Occipital lobe (tissue), 2 donors: Measurements from ENCODE around the gene ISM2. TPM values are rescaled to one million over a fixed set of nuclear protein-coding genes. Genes with fewer than 3 reads are reported as not detected.
"Not testable (repeated sequence)": the region's sequence is repeated elsewhere in the genome, so short reads cannot be mapped to it uniquely, and the experiment has no call there.

ENCODE experiments used
- DNase-seq: peaks from one replicate; lab custom pipeline; 2025; lab: John Stamatoyannopoulos, UW
- total RNA-seq: library from RNA; depleted of rRNA; stranded (reverse); fragments of >200 nt; gene quantifications from one replicate; pipeline ENCODE4 v1.2.3, GENCODE V29; 2014

ISM2 gene
- total RNA-seq, result 0.78 TPM

- no peak for DNase-seq
These were observed at the start of gene ISM2 for GRCh38 chr14:77498120-77498979. Gene ISM2, minus strand, starts transcription at chr14:77498816. Its CDS starts 23 bp downstream, at chr14:77498793.

- DNase-seq, result no peak
These were observed 49.0 kb upstream of the ISM2 start for GRCh38 chr14:77547512-77548180.

- DNase-seq, result not testable (repeated sequence)
These were observed 46.6 kb upstream of the ISM2 start for GRCh38 chr14:77545171-77545570.

- no peak for DNase-seq
These were observed 46.0 kb upstream of the ISM2 start for GRCh38 chr14:77544571-77544970.

GRCh38 chr14:77543637-77544334 lies 45.2 kb upstream of the ISM2 start:
- no peak for DNase-seq

- no peak for DNase-seq
These were observed 44.6 kb upstream of the ISM2 start for GRCh38 chr14:77543240-77543551.

GRCh38 chr14:77542421-77543239 lies 44.0 kb upstream of the ISM2 start:
- DNase-seq, result no peak

- no peak for DNase-seq
These were observed 43.3 kb upstream of the ISM2 start for GRCh38 chr14:77541905-77542304.

GRCh38 chr14:77536951-77537350 lies 38.3 kb upstream of the ISM2 start:
- not testable (repeated sequence) for DNase-seq

GRCh38 chr14:77531071-77531470 lies 32.5 kb upstream of the ISM2 start:
- DNase-seq, result no peak

GRCh38 chr14:77529963-77530362 lies 31.3 kb upstream of the ISM2 start:
- DNase-seq, result no peak

GRCh38 chr14:77529213-77529612 lies 30.6 kb upstream of the ISM2 start:
- DNase-seq, result no peak

GRCh38 chr14:77528701-77529100 lies 30.1 kb upstream of the ISM2 start:
- DNase-seq, result not testable (repeated sequence)

- DNase-seq, result no peak
These were observed 27.6 kb upstream of the ISM2 start for GRCh38 chr14:77526266-77526665.

GRCh38 chr14:77524536-77524935 lies 25.9 kb upstream of the ISM2 start:
- DNase-seq, result no peak

GRCh38 chr14:77523109-77523508 lies 24.5 kb upstream of the ISM2 start:
- no peak for DNase-seq

GRCh38 chr14:77520555-77520954 lies 21.9 kb upstream of the ISM2 start:
- no peak for DNase-seq

GRCh38 chr14:77516126-77516525 lies 17.5 kb upstream of the ISM2 start:
- DNase-seq, result no peak

GRCh38 chr14:77511486-77512162 lies 13.0 kb upstream of the ISM2 start:
- DNase-seq, result no peak

GRCh38 chr14:77509366-77509765 lies 10.8 kb upstream of the ISM2 start:
- DNase-seq, result no peak

GRCh38 chr14:77508876-77509275 lies 10.3 kb upstream of the ISM2 start:
- DNase-seq, result no peak
